Fibroblast of lung (primary cell): ENCODE measurements around the gene MAPKBP1.

Experiments
- CTCF ChIP-seq, 2 donors: IDR thresholded peaks in 1 of 2; conservative IDR thresholded peaks in 1 of 2; 1 replicate in 1 of 2; 2 replicates in 1 of 2; pipeline ENCODE4 v1.5.1; 2011 to 2012; ENCODE audit warnings: low read length in 2 of 2, control low read depth in 1 of 2, inconsistent platforms in 1 of 2, low read depth in 1 of 2, mild to moderate bottlenecking in 1 of 2
- EZH2 ChIP-seq: IDR thresholded peaks from 2 replicates; pipeline ENCODE4 v1.5.1; 2012; ENCODE audit warnings: low read length, control low read depth, mild to moderate bottlenecking; ENCODE audit errors: missing control alignments

- no peak for TF ChIP-seq CTCF (conservative IDR thresholded peaks at IDR 0.05 in 1 of 2, IDR thresholded peaks at IDR 0.05 in 1 of 2; ENCODE audit: low read depth in 1 of 2, low read length in 2 of 2)
- TF ChIP-seq EZH2: no peak
Measured at GRCh38 chr15:41817781-41818180, 43.5 kb downstream of the MAPKBP1 start.
